ENCODE measurements around the gene TUBA4A. TPM values are rescaled to one million over a fixed set of nuclear protein-coding genes. Genes with fewer than 3 reads are reported as not detected.

TUBA4A gene
- total RNA-seq = 10 to 100 TPM; 82.0 to 99.8 TPM

GRCh38 chr2:219253753-219254589 lies at the start of gene TUBA4A:
TUBA4A (minus strand) TSS chr2:219253918; CDS start chr2:219253858, 60 bp downstream.
- DNase-seq = peak; percentile 92 to 94
- Mint-ChIP-seq H3K27me3 (ENCODE audit: low read depth) (no peaks in the 10 kb centered on the region), H3K9me3 (no peaks in the 10 kb centered on the region), H3K27ac (peak within 1 kb of the TSS; percentile 89), H3K4me1 (ENCODE audit: low read depth) (peaks cover 64% of the 10 kb centered on the region), H3K36me3 (ENCODE audit: insufficient read depth in 2 of 2) (peaks cover 2 to 14% of the 10 kb centered on the region in 2 donors), H3K4me3 (peak within 1 kb of the TSS; percentile 75 to 78)
- ATAC-seq (replicated peaks in 1 of 2) = peak; percentile 74

GRCh38 chr2:219302412-219302968 lies 48.8 kb upstream of the TUBA4A start:
- ATAC-seq (replicated peaks in 1 of 2) (no peak), DNase-seq (no peak)
- H3K4me3 Mint-ChIP-seq = no peak overlapping the region
- peaks cover 53% of the 10 kb centered on the region for H3K27me3 Mint-ChIP-seq (ENCODE audit: low read depth)
- peaks cover 4% of the 10 kb centered on the region for H3K4me1 Mint-ChIP-seq (ENCODE audit: low read depth)
- no peaks in the 10 kb centered on the region for H3K36me3 Mint-ChIP-seq (ENCODE audit: insufficient read depth in 2 of 2)
- no peak overlapping the region for H3K27ac Mint-ChIP-seq
- H3K9me3 Mint-ChIP-seq = no peaks in the 10 kb centered on the region

GRCh38 chr2:219300022-219300421 lies 46.3 kb upstream of the TUBA4A start:
- Mint-ChIP-seq H3K4me3 (no peak overlapping the region), H3K36me3 (ENCODE audit: insufficient read depth in 2 of 2) (no peaks in the 10 kb centered on the region), H3K27me3 (ENCODE audit: low read depth) (peaks cover 39% of the 10 kb centered on the region), H3K27ac (no peak overlapping the region), H3K9me3 (no peaks in the 10 kb centered on the region), H3K4me1 (ENCODE audit: low read depth) (peaks cover 11% of the 10 kb centered on the region)
- ATAC-seq (replicated peaks in 1 of 2) = no peak
- DNase-seq = no peak

GRCh38 chr2:219299372-219299760 lies 45.6 kb upstream of the TUBA4A start:
- ATAC-seq (replicated peaks in 1 of 2) (no peak), DNase-seq (no peak)
- Mint-ChIP-seq H3K4me3 (peak overlapping the region; percentile 15 to 27), H3K27me3 (ENCODE audit: low read depth) (peaks cover 33% of the 10 kb centered on the region), H3K36me3 (ENCODE audit: insufficient read depth in 2 of 2) (no peaks in the 10 kb centered on the region), H3K27ac (no peak overlapping the region), H3K4me1 (ENCODE audit: low read depth) (peaks cover 15% of the 10 kb centered on the region), H3K9me3 (no peaks in the 10 kb centered on the region)

- Mint-ChIP-seq H3K9me3 (no peaks in the 10 kb centered on the region), H3K27ac (no peak overlapping the region), H3K4me3 (peak overlapping the region; percentile 15 to 27), H3K36me3 (ENCODE audit: insufficient read depth in 2 of 2) (no peaks in the 10 kb centered on the region), H3K27me3 (ENCODE audit: low read depth) (peaks cover 29% of the 10 kb centered on the region), H3K4me1 (ENCODE audit: low read depth) (peaks cover 20% of the 10 kb centered on the region)
- DNase-seq (peak; percentile 89 to 92), ATAC-seq (replicated peaks in 1 of 2) (peak; percentile 59 to 64)
Measured at GRCh38 chr2:219298759-219299371, 45.1 kb upstream of the TUBA4A start.

- Mint-ChIP-seq H3K36me3 (ENCODE audit: insufficient read depth in 2 of 2) (no peaks in the 10 kb centered on the region), H3K9me3 (no peaks in the 10 kb centered on the region), H3K27ac (no peak overlapping the region), H3K27me3 (ENCODE audit: low read depth) (peaks cover 22% of the 10 kb centered on the region), H3K4me3 (no peak overlapping the region), H3K4me1 (ENCODE audit: low read depth) (peaks cover 23% of the 10 kb centered on the region)
- DNase-seq (no peak), ATAC-seq (replicated peaks in 1 of 2) (no peak)
Measured at GRCh38 chr2:219297766-219298456, 44.2 kb upstream of the TUBA4A start.

- Mint-ChIP-seq H3K36me3 (ENCODE audit: insufficient read depth in 2 of 2) (no peaks in the 10 kb centered on the region), H3K4me1 (ENCODE audit: low read depth) (peaks cover 23% of the 10 kb centered on the region), H3K4me3 (no peak overlapping the region), H3K27me3 (ENCODE audit: low read depth) (peaks cover 16% of the 10 kb centered on the region), H3K27ac (no peak overlapping the region), H3K9me3 (no peaks in the 10 kb centered on the region)
- ATAC-seq (replicated peaks in 1 of 2) = no peak
- no peak for DNase-seq
Measured at GRCh38 chr2:219296631-219297391, 43.1 kb upstream of the TUBA4A start.

GRCh38 chr2:219296142-219296541 lies 42.4 kb upstream of the TUBA4A start:
- Mint-ChIP-seq H3K4me1 (ENCODE audit: low read depth) (peaks cover 23% of the 10 kb centered on the region), H3K9me3 (no peaks in the 10 kb centered on the region), H3K27me3 (ENCODE audit: low read depth) (peaks cover 10% of the 10 kb centered on the region), H3K36me3 (ENCODE audit: insufficient read depth in 2 of 2) (no peaks in the 10 kb centered on the region), H3K27ac (no peak overlapping the region), H3K4me3 (no peak overlapping the region)
- DNase-seq (no peak), ATAC-seq (replicated peaks in 1 of 2) (no peak)

GRCh38 chr2:219294356-219295351 lies 40.9 kb upstream of the TUBA4A start:
- H3K4me3 Mint-ChIP-seq = peak overlapping the region; percentile 82 to 88
- no peaks in the 10 kb centered on the region for H3K9me3 Mint-ChIP-seq
- peak; percentile 85 to 88 for ATAC-seq (replicated peaks in 1 of 2)
- peak overlapping the region; percentile 79 for H3K27ac Mint-ChIP-seq
- peaks cover 23% of the 10 kb centered on the region for H3K4me1 Mint-ChIP-seq (ENCODE audit: low read depth)
- H3K36me3 Mint-ChIP-seq (ENCODE audit: insufficient read depth in 2 of 2) = no peaks in the 10 kb centered on the region
- peak; percentile 91 to 94 for DNase-seq
- peaks cover 6% of the 10 kb centered on the region for H3K27me3 Mint-ChIP-seq (ENCODE audit: low read depth)

- DNase-seq = no peak
- H3K9me3 Mint-ChIP-seq = no peaks in the 10 kb centered on the region
- peaks cover 20% of the 10 kb centered on the region for H3K4me1 Mint-ChIP-seq (ENCODE audit: low read depth)
- peak overlapping the region; percentile 82 to 88 for H3K4me3 Mint-ChIP-seq
- ATAC-seq (replicated peaks in 1 of 2) = no peak
- peaks cover 6% of the 10 kb centered on the region for H3K27me3 Mint-ChIP-seq (ENCODE audit: low read depth)
- H3K27ac Mint-ChIP-seq = no peak overlapping the region
- no peaks in the 10 kb centered on the region for H3K36me3 Mint-ChIP-seq (ENCODE audit: insufficient read depth in 2 of 2)
Measured at GRCh38 chr2:219293736-219294231, 40.1 kb upstream of the TUBA4A start.

- no peak for DNase-seq
- Mint-ChIP-seq H3K9me3 (no peaks in the 10 kb centered on the region), H3K27ac (no peak overlapping the region), H3K36me3 (ENCODE audit: insufficient read depth in 2 of 2) (no peaks in the 10 kb centered on the region), H3K4me1 (ENCODE audit: low read depth) (peaks cover 19% of the 10 kb centered on the region), H3K4me3 (no peak overlapping the region), H3K27me3 (ENCODE audit: low read depth) (peaks cover 6% of the 10 kb centered on the region)
- ATAC-seq (replicated peaks in 1 of 2) = no peak
Measured at GRCh38 chr2:219292616-219293015, 38.9 kb upstream of the TUBA4A start.

All from activated T-cell treated with anti-CD3 and anti-CD28 coated beads, Interleukin-2, amount 50 U/mL, for 72 hours (primary cell).